Measurements from ENCODE around the gene ANKFN1. TPM values are rescaled to one million over a fixed set of nuclear protein-coding genes. Genes with fewer than 3 reads are reported as not detected.

ANKFN1 gene
- total RNA-seq, 6 experiments from 2014 or later, result 0.07 to 0.81 (median 0.45) TPM

- H3K9me3 Mint-ChIP-seq, result no peaks in the 10 kb centered on the region
- peak overlapping the region; percentile 26 for H3K27ac Mint-ChIP-seq
- H3K4me3 Mint-ChIP-seq, result no peak overlapping the region
- no peak for DNase-seq
- 0 out of 2 replicates have a peak, but pooled peaks cover 4% of the 10 kb centered on the region for H3K36me3 Mint-ChIP-seq (ENCODE audit: low read depth)
- TF ChIP-seq CTCF (IDR thresholded peaks at IDR 0.05), result no peak
- no peaks in the 10 kb centered on the region; the same call in 1 of the 2 replicates for H3K27me3 Mint-ChIP-seq (ENCODE audit: insufficient read depth)
- H3K4me1 Mint-ChIP-seq (ENCODE audit: low read depth), result peaks cover 82% of the 10 kb centered on the region
Observed at GRCh38 chr17:56317351-56318208, 164.3 kb downstream of the ANKFN1 start.

- H3K27me3 Mint-ChIP-seq (ENCODE audit: insufficient read depth), result peaks cover 2% of the 10 kb centered on the region; the same call in 1 of the 2 replicates
- H3K4me1 Mint-ChIP-seq (ENCODE audit: low read depth), result peaks cover 66% of the 10 kb centered on the region
- TF ChIP-seq CTCF (IDR thresholded peaks at IDR 0.05), result peak; percentile 90
- H3K27ac Mint-ChIP-seq, result no peak overlapping the region
- H3K9me3 Mint-ChIP-seq, result no peaks in the 10 kb centered on the region
- H3K4me3 Mint-ChIP-seq, result no peak overlapping the region
- H3K36me3 Mint-ChIP-seq (ENCODE audit: low read depth), result 0 out of 2 replicates have a peak, but pooled peaks cover 4% of the 10 kb centered on the region
- peak; percentile 83 for DNase-seq
Observed at GRCh38 chr17:56319531-56319930, 166.3 kb downstream of the ANKFN1 start.

GRCh38 chr17:56320443-56320842 is 167.2 kb downstream of the ANKFN1 start:
- Mint-ChIP-seq H3K27ac (no peak overlapping the region), H3K4me1 (ENCODE audit: low read depth) (peaks cover 57% of the 10 kb centered on the region), H3K27me3 (ENCODE audit: insufficient read depth) (peaks cover 2% of the 10 kb centered on the region; the same call in 1 of the 2 replicates), H3K9me3 (no peaks in the 10 kb centered on the region), H3K4me3 (no peak overlapping the region), H3K36me3 (ENCODE audit: low read depth) (0 out of 2 replicates have a peak, but pooled peaks cover 4% of the 10 kb centered on the region)
- no peak for TF ChIP-seq CTCF (IDR thresholded peaks at IDR 0.05)
- DNase-seq, result no peak

- H3K9me3 Mint-ChIP-seq, result no peaks in the 10 kb centered on the region
- DNase-seq, result no peak
- no peak for TF ChIP-seq CTCF (IDR thresholded peaks at IDR 0.05)
- H3K4me1 Mint-ChIP-seq (ENCODE audit: low read depth), result peaks cover 31% of the 10 kb centered on the region
- H3K27ac Mint-ChIP-seq, result no peak overlapping the region
- no peaks in the 10 kb centered on the region for H3K36me3 Mint-ChIP-seq (ENCODE audit: low read depth)
- no peak overlapping the region for H3K4me3 Mint-ChIP-seq
- peaks cover 2% of the 10 kb centered on the region; the same call in 1 of the 2 replicates for H3K27me3 Mint-ChIP-seq (ENCODE audit: insufficient read depth)
Observed at GRCh38 chr17:56322991-56323390, 169.7 kb downstream of the ANKFN1 start.

GRCh38 chr17:56324676-56325075 is 171.4 kb downstream of the ANKFN1 start:
- TF ChIP-seq CTCF (IDR thresholded peaks at IDR 0.05), result no peak
- Mint-ChIP-seq H3K4me1 (ENCODE audit: low read depth) (peaks cover 15% of the 10 kb centered on the region), H3K4me3 (no peak overlapping the region), H3K9me3 (no peaks in the 10 kb centered on the region), H3K36me3 (ENCODE audit: low read depth) (no peaks in the 10 kb centered on the region), H3K27ac (no peak overlapping the region), H3K27me3 (ENCODE audit: insufficient read depth) (peaks cover 5% of the 10 kb centered on the region; the same call in 1 of the 2 replicates)
- no peak for DNase-seq

Measured in HFFc6 (cell line).